Measurements from ENCODE around the gene CD70.

- TF ChIP-seq SPI1 (IDR thresholded peaks at IDR 0.05; ENCODE audit: low read depth, low read length) = peak; percentile 87
- no peak for TF ChIP-seq POLR2A (IDR thresholded peaks at IDR 0.05; ENCODE audit: low read depth, low read length)
These were observed 11.3 kb downstream of the CD70 start for GRCh38 chr19:6579450-6580178.

Data from GM12891 (cell line).